GM18517 (cell line): Measurements from ENCODE around the gene KIRREL3.

Source experiments
- ATAC-seq: cut with Tn5 transposase; IDR thresholded peaks from one replicate; pipeline ENCODE4 v1.9.1; 2021; ENCODE audit warnings: mild to moderate bottlenecking, moderate library complexity; ENCODE audit not compliant: unreplicated experiment

KIRREL3 gene

GRCh38 chr11:126523441-126524205 lies 476.9 kb downstream of the KIRREL3 start:
- ATAC-seq, result no peak

- ATAC-seq, result no peak
Observed at GRCh38 chr11:126522606-126523005, 478.0 kb downstream of the KIRREL3 start.

- no peak for ATAC-seq
Observed at GRCh38 chr11:126522152-126522551, 478.4 kb downstream of the KIRREL3 start.

- no peak for ATAC-seq
Observed at GRCh38 chr11:126521196-126521595, 479.4 kb downstream of the KIRREL3 start.

- no peak for ATAC-seq
Observed at GRCh38 chr11:126519764-126520734, 480.5 kb downstream of the KIRREL3 start.

GRCh38 chr11:126518972-126519690 lies 481.4 kb downstream of the KIRREL3 start:
- ATAC-seq, result no peak

GRCh38 chr11:126518071-126518971 lies 482.2 kb downstream of the KIRREL3 start:
- no peak for ATAC-seq

GRCh38 chr11:126515501-126515900 lies 485.1 kb downstream of the KIRREL3 start:
- ATAC-seq, result no peak

- no peak for ATAC-seq
Observed at GRCh38 chr11:126514061-126514693, 486.4 kb downstream of the KIRREL3 start.

- ATAC-seq, result no peak
Observed at GRCh38 chr11:126512741-126513715, 487.5 kb downstream of the KIRREL3 start.

- ATAC-seq, result no peak
Observed at GRCh38 chr11:126512251-126512650, 488.3 kb downstream of the KIRREL3 start.

- ATAC-seq, result no peak
Observed at GRCh38 chr11:126511475-126512115, 489.0 kb downstream of the KIRREL3 start.

GRCh38 chr11:126510621-126511370 lies 489.8 kb downstream of the KIRREL3 start:
- no peak for ATAC-seq

GRCh38 chr11:126507646-126508045 lies 492.9 kb downstream of the KIRREL3 start:
- no peak for ATAC-seq

- no peak for ATAC-seq
Observed at GRCh38 chr11:126506789-126507188, 493.8 kb downstream of the KIRREL3 start.

GRCh38 chr11:126502982-126503381 lies 497.6 kb downstream of the KIRREL3 start:
- no peak for ATAC-seq

GRCh38 chr11:126502159-126502558 lies 498.4 kb downstream of the KIRREL3 start:
- no peak for ATAC-seq
